Measurements from ENCODE around the gene TTC21A. TPM values are rescaled to one million over a fixed set of nuclear protein-coding genes. Genes with fewer than 3 reads are reported as not detected.

TTC21A gene
- total RNA-seq, 6 donors from 2014 or later = 7.4 to 52.4 (median 14.3) TPM

- ATAC-seq (ENCODE audit: low FRiP score in 2 of 2) (peak; percentile 63 to 82), DNase-seq (peak; percentile 86 to 88)
- Histone ChIP-seq H3K9me3 (no peaks in the 10 kb centered on the region), H3K36me3 (peaks cover 24 to 81% (median 49%) of the 10 kb centered on the region in 4 donors), H3K27ac (peak overlapping the region; percentile 99 to 100 (median 100)), H3K27me3 (no peaks in the 10 kb centered on the region), H3K4me3 (peak overlapping the region; percentile 18 to 91 (median 72)), H3K4me1 (peaks cover 87 to 96% (median 92%) of the 10 kb centered on the region in 4 donors)
- TF ChIP-seq POLR2AphosphoS5 (IDR thresholded peaks at IDR 0.05) (peak; percentile 75 to 82), CTCF (IDR thresholded peaks at IDR 0.05) (peak in 2 of 6 experiments; percentile 14 to 16), EP300 (IDR thresholded peaks at IDR 0.05) (peak in 1 of 4 donors; percentile 62), POLR2A (IDR thresholded peaks at IDR 0.05) (peak in 2 of 4 donors; percentile 21 to 33)
- 14 to 21% methylated on average over 9 to 15 of the region's 15 CpGs for WGBS, 2 donors
These were observed 39.4 kb downstream of the TTC21A start for GRCh38 chr3:39146611-39147591.

- ATAC-seq (ENCODE audit: low FRiP score in 2 of 2) (no peak), DNase-seq (no peak)
- Histone ChIP-seq H3K27ac (peak overlapping the region; percentile 99 to 100 (median 100)), H3K9me3 (no peaks in the 10 kb centered on the region), H3K27me3 (no peaks in the 10 kb centered on the region), H3K36me3 (peaks cover 19 to 77% (median 40%) of the 10 kb centered on the region in 4 donors), H3K4me3 (peak overlapping the region; percentile 18 to 91 (median 72)), H3K4me1 (peaks cover 79 to 90% (median 85%) of the 10 kb centered on the region in 4 donors)
- 11 to 15% methylated on average over 8 to 9 of the region's 9 CpGs for WGBS, 2 donors
- TF ChIP-seq CTCF (IDR thresholded peaks at IDR 0.05) (peak in 1 of 6 experiments; percentile 6), POLR2A (IDR thresholded peaks at IDR 0.05) (no peak), EP300 (IDR thresholded peaks at IDR 0.05) (no peak), POLR2AphosphoS5 (IDR thresholded peaks at IDR 0.05) (peak; percentile 30 to 40)
These were observed 40.4 kb downstream of the TTC21A start for GRCh38 chr3:39147711-39148434.

GRCh38 chr3:39148435-39149058 lies 41.1 kb downstream of the TTC21A start:
- no peaks in the 10 kb centered on the region for H3K9me3 ChIP-seq
- 27 to 31% methylated on average over 5 to 9 of the region's 9 CpGs for WGBS, 2 donors
- TF ChIP-seq POLR2AphosphoS5 (IDR thresholded peaks at IDR 0.05) = peak in 1 of 2 donors; percentile 3
- TF ChIP-seq CTCF (IDR thresholded peaks at IDR 0.05) = no peak
- no peak for TF ChIP-seq EP300 (IDR thresholded peaks at IDR 0.05)
- peak in 1 of 4 donors; percentile 4 for TF ChIP-seq POLR2A (IDR thresholded peaks at IDR 0.05)
- H3K27me3 ChIP-seq = no peaks in the 10 kb centered on the region
- peak overlapping the region; percentile 99 to 100 (median 100) for H3K27ac ChIP-seq
- H3K4me1 ChIP-seq = peaks cover 72 to 83% (median 79%) of the 10 kb centered on the region in 4 donors
- no peak for ATAC-seq (ENCODE audit: low FRiP score in 2 of 2)
- H3K4me3 ChIP-seq = peak overlapping the region in 3 of 4 donors; percentile 65 to 91 (median 78)
- no peak for DNase-seq
- peaks cover 12 to 70% (median 33%) of the 10 kb centered on the region in 4 donors for H3K36me3 ChIP-seq

GRCh38 chr3:39149059-39149455 lies 41.6 kb downstream of the TTC21A start:
- DNase-seq = no peak
- Histone ChIP-seq H3K36me3 (peaks cover 7 to 65% (median 28%) of the 10 kb centered on the region in 4 donors), H3K4me1 (peaks cover 71 to 83% (median 79%) of the 10 kb centered on the region in 4 donors), H3K9me3 (no peaks in the 10 kb centered on the region), H3K27me3 (no peaks in the 10 kb centered on the region), H3K27ac (peak overlapping the region; percentile 99 to 100 (median 100)), H3K4me3 (peak overlapping the region in 3 of 4 donors; percentile 65 to 91 (median 78))
- WGBS, 2 donors = 29 to 39% methylated on average over 4 of the region's 4 CpGs
- TF ChIP-seq CTCF (IDR thresholded peaks at IDR 0.05) (no peak), POLR2A (IDR thresholded peaks at IDR 0.05) (no peak), POLR2AphosphoS5 (IDR thresholded peaks at IDR 0.05) (no peak)
- ATAC-seq (ENCODE audit: low FRiP score in 2 of 2) = no peak
